Measurements from ENCODE around the gene ICE1. TPM values are rescaled to one million over a fixed set of nuclear protein-coding genes. Genes with fewer than 3 reads are reported as not detected.

ICE1 gene
- polyA plus RNA-seq, 2 of the 4 experiments (the other 2 are of a cell fraction): 16.3 to 33.1 TPM

- DNase-seq (ENCODE audit: low read depth in 1 of 2, low spot score in 1 of 2) (peak; percentile 54 to 58), ATAC-seq (peak; percentile 79 to 85; a peak in 5 of 6 replicates), FAIRE-seq (no peak)
- ChIA-PET POLR2A (interaction anchor here (0.6 kb wide), 1 partner anchor 938 kb away, joined by 3 read pairs; no protein-coding TSS in a partner anchor), CTCF (interaction anchor here (0.6 to 1.9 kb wide), 22 partner anchors 10 to 1248 kb away, joined by 3 to 10 read pairs (median 4); no protein-coding TSS in a partner anchor)
- 32% methylated on average over 13 of the region's 13 CpGs for WGBS (ENCODE audit: missing lambda C conversion rate)
- Histone ChIP-seq H3K27ac (no peak overlapping the region), H3K4me2 (0 out of 3 replicates have a peak overlapping the region, but pooled peaks have one; percentile 9), H3K9me3 (0 out of 3 replicates have a peak, but pooled peaks cover 1% of the 10 kb centered on the region), H3K4me1 (no peaks in the 10 kb centered on the region), H3K4me3 (no peak overlapping the region)
- TF ChIP-seq TFCP2L1 (CRISPR knock-in tag; IDR thresholded peaks at IDR 0.05): no peak
- TF ChIP-seq RAD21 (conservative IDR thresholded peaks at IDR 0.05 in 1 of 2, IDR thresholded peaks at IDR 0.05 in 1 of 2): peak; percentile 77 to 78
- no peak for TF ChIP-seq SREBF2 (IDR thresholded peaks at IDR 0.05)
- TF ChIP-seq CTCF (IDR thresholded peaks at IDR 0.05): peak; percentile 63
- peak; percentile 79 for TF ChIP-seq SMC3 (IDR thresholded peaks at IDR 0.05)
- TF ChIP-seq USF2 (IDR thresholded peaks at IDR 0.05): 0 out of 2 replicates have a peak, but pooled peaks have one; percentile 15
Observed at GRCh38 chr5:5497152-5497788, 74.8 kb downstream of the ICE1 start.

GRCh38 chr5:5499442-5499841 is 77.0 kb downstream of the ICE1 start:
- Histone ChIP-seq H3K9me3 (peaks cover 9% of the 10 kb centered on the region; the same call in 2 of the 3 replicates), H3K4me3 (no peak overlapping the region), H3K27ac (no peak overlapping the region), H3K4me2 (no peak overlapping the region), H3K4me1 (no peaks in the 10 kb centered on the region)
- DNase-seq (ENCODE audit: low read depth in 1 of 2, low spot score in 1 of 2): no peak
- WGBS (ENCODE audit: missing lambda C conversion rate): 34% methylated on average over 7 of the region's 7 CpGs
- POLR2A ChIA-PET: no interaction called here
- CTCF ChIA-PET: no interaction called here
- TF ChIP-seq BHLHE40 (IDR thresholded peaks at IDR 0.05; ENCODE audit: low read depth, low read length): no peak
- no peak for TF ChIP-seq HDAC2 (IDR thresholded peaks at IDR 0.05)
- no peak for TF ChIP-seq RNF2 (IDR thresholded peaks at IDR 0.05; ENCODE audit: borderline replicate concordance, low read depth)
- TF ChIP-seq PHF8 (IDR thresholded peaks at IDR 0.05; ENCODE audit: borderline replicate concordance, low read depth): no peak
- TF ChIP-seq EP300 (IDR thresholded peaks at IDR 0.05): no peak
- no peak for TF ChIP-seq CBX8 (IDR thresholded peaks at IDR 0.05)
- TF ChIP-seq ELK1 (IDR thresholded peaks at IDR 0.05; ENCODE audit: low read depth, low read length): no peak
- no peak for FAIRE-seq
- no peak for ATAC-seq

- Histone ChIP-seq H3K27ac (no peak overlapping the region), H3K9me3 (peaks cover 12% of the 10 kb centered on the region; the same call in 2 of the 3 replicates), H3K4me1 (no peaks in the 10 kb centered on the region), H3K4me3 (no peak overlapping the region), H3K4me2 (no peak overlapping the region)
- CTCF ChIA-PET: interaction anchor here (0.7 kb wide), 1 partner anchor 928 kb away, joined by 3 read pairs; no protein-coding TSS in a partner anchor
- TF ChIP-seq EP300 (IDR thresholded peaks at IDR 0.05) (no peak), CHD4 (IDR thresholded peaks at IDR 0.05; ENCODE audit: borderline replicate concordance) (no peak), POLR2A (IDR thresholded peaks at IDR 0.05; ENCODE audit: low read length) (no peak), FOSL2 (IDR thresholded peaks at IDR 0.05) (no peak), FOSL2 (CRISPR knock-in tag; IDR thresholded peaks at IDR 0.05) (no peak), HMGXB4 (CRISPR knock-in tag; IDR thresholded peaks at IDR 0.05; ENCODE audit: borderline replicate concordance) (no peak)
- POLR2A ChIA-PET: no interaction called here
- ATAC-seq (no peak), FAIRE-seq (no peak), DNase-seq (ENCODE audit: low read depth in 1 of 2, low spot score in 1 of 2) (no peak)
Observed at GRCh38 chr5:5504325-5504724, 81.8 kb downstream of the ICE1 start.

Measured in A549 (cell line).